ENCODE results near the gene TULP4.

Gene TULP4

GRCh38 chr6:158457616-158458278 lies 145.5 kb downstream of the TULP4 start:
- Histone ChIP-seq H3K4me3 (no peak overlapping the region), H3K27ac (no peak overlapping the region)
- DNase-seq (ENCODE audit: low spot score), result no peak
- no peak for TF ChIP-seq CTCF (IDR thresholded peaks at IDR 0.05)

GRCh38 chr6:158459726-158460125 lies 147.5 kb downstream of the TULP4 start:
- no peak for DNase-seq (ENCODE audit: low spot score)
- H3K27ac ChIP-seq, result no peak overlapping the region
- no peak for TF ChIP-seq CTCF (IDR thresholded peaks at IDR 0.05)
- H3K4me3 ChIP-seq, result no peak overlapping the region

GRCh38 chr6:158460602-158461169 lies 148.4 kb downstream of the TULP4 start:
- no peak for DNase-seq (ENCODE audit: low spot score)
- no peak for TF ChIP-seq CTCF (IDR thresholded peaks at IDR 0.05)
- H3K27ac ChIP-seq, result no peak overlapping the region
- H3K4me3 ChIP-seq, result no peak overlapping the region

GRCh38 chr6:158461954-158462353 lies 149.7 kb downstream of the TULP4 start:
- no peak overlapping the region for H3K27ac ChIP-seq
- TF ChIP-seq CTCF (IDR thresholded peaks at IDR 0.05), result no peak
- no peak for DNase-seq (ENCODE audit: low spot score)

GRCh38 chr6:158464483-158464882 lies 152.2 kb downstream of the TULP4 start:
- DNase-seq (ENCODE audit: low spot score), result no peak
- Histone ChIP-seq H3K4me3 (no peak overlapping the region), H3K27ac (no peak overlapping the region)
- no peak for TF ChIP-seq CTCF (IDR thresholded peaks at IDR 0.05)

More at GRCh38 chr6:158461954-158462353, 149.7 kb downstream of the TULP4 start:
- H3K4me3 ChIP-seq, result no peak overlapping the region

GRCh38 chr6:158465257-158465656 lies 153.0 kb downstream of the TULP4 start:
- Histone ChIP-seq H3K4me3 (no peak overlapping the region), H3K27ac (no peak overlapping the region)
- TF ChIP-seq CTCF (IDR thresholded peaks at IDR 0.05), result no peak
- DNase-seq (ENCODE audit: low spot score), result no peak

GRCh38 chr6:158465747-158466146 lies 153.5 kb downstream of the TULP4 start:
- H3K4me3 ChIP-seq, result no peak overlapping the region
- TF ChIP-seq CTCF (IDR thresholded peaks at IDR 0.05), result no peak
- H3K27ac ChIP-seq, result no peak overlapping the region
- no peak for DNase-seq (ENCODE audit: low spot score)

Measured in coronary artery (tissue), 2 donors.